Liver (tissue), 9 donors: ENCODE measurements around the gene NUDT17. TPM values are rescaled to one million over a fixed set of nuclear protein-coding genes. Genes with fewer than 3 reads are reported as not detected.

Experiments
- DNase-seq: peaks from one replicate; pipeline ENCODE4 v3.0.0-alpha.2; 2017; ENCODE audit warnings: low spot score
- H3K27ac ChIP-seq, 2 donors: one replicate each; pipeline ENCODE4 v1.7.0; 2013; ENCODE audit warnings: inconsistent platforms in 2 of 2, low read length in 2 of 2, control low read depth in 1 of 2, low read depth in 1 of 2, mild to moderate bottlenecking in 1 of 2
- H3K27me3 ChIP-seq, 4 donors: one replicate each; pipeline versions ENCODE4 v1.6.1 to v1.7.0; 2013; ENCODE audit warnings: low read length in 3 of 4, inconsistent platforms in 1 of 4, mild to moderate bottlenecking in 1 of 4, moderate library complexity in 1 of 4; ENCODE audit not compliant: control insufficient read depth in 4 of 4, insufficient read depth in 4 of 4
- H3K36me3 ChIP-seq, 4 donors: one replicate each; pipeline versions ENCODE4 v1.6.1 to v1.7.0; 2013; ENCODE audit warnings: low read length in 3 of 4, mild to moderate bottlenecking in 3 of 4, low read depth in 1 of 4, moderate library complexity in 1 of 4; ENCODE audit not compliant: control insufficient read depth in 4 of 4, insufficient read depth in 3 of 4
- H3K4me1 ChIP-seq, 4 donors: one replicate each; pipeline versions ENCODE4 v1.6.1 to v1.7.0; 2013; ENCODE audit warnings: low read length in 3 of 4, mild to moderate bottlenecking in 3 of 4, moderate library complexity in 1 of 4; ENCODE audit not compliant: control insufficient read depth in 4 of 4, insufficient read depth in 4 of 4
- H3K4me3 ChIP-seq, 3 donors: one replicate each; pipeline versions ENCODE4 v1.6.1 to v1.7.0; 2013; ENCODE audit warnings: low read length in 3 of 3, control low read depth in 1 of 3, low read depth in 1 of 3, mild to moderate bottlenecking in 1 of 3
- H3K9ac ChIP-seq, 2 donors: one replicate each; pipeline ENCODE4 v1.7.0; 2013; ENCODE audit warnings: low read length in 2 of 2, mild to moderate bottlenecking in 2 of 2, moderate library complexity in 2 of 2, control low read depth in 1 of 2, low read depth in 1 of 2
- H3K9me3 ChIP-seq, 4 donors: one replicate each; pipeline versions ENCODE4 v1.6.1 to v1.7.0; 2013; ENCODE audit warnings: low read length in 3 of 4; ENCODE audit not compliant: control insufficient read depth in 4 of 4
- CTCF ChIP-seq: fragments of 150-350 bp; IDR thresholded peaks from 2 replicates; pipeline ENCODE4 v1.5.1; 2017; ENCODE audit warnings: improper control_type of control experiment, low read depth, low read length; ENCODE audit not compliant: missing input control
- EGR1 ChIP-seq, 2 donors: IDR thresholded peaks; 2 replicates each; pipeline ENCODE4 v1.6.1; 2016 to 2018; ENCODE audit warnings: antibody characterized with exemption in 2 of 2, low read depth in 2 of 2
- FOXA1 ChIP-seq: IDR thresholded peaks from 2 replicates; pipeline ENCODE4 v1.6.1; 2016; ENCODE audit warnings: antibody characterized with exemption
- FOXA2 ChIP-seq: IDR thresholded peaks from 2 replicates; pipeline ENCODE4 v1.6.1; 2016; ENCODE audit warnings: antibody characterized with exemption
- HNF4A ChIP-seq, 2 donors: conservative IDR thresholded peaks; 2 replicates each; pipeline ENCODE4 v1.6.1; 2016; ENCODE audit warnings: antibody characterized with exemption in 2 of 2, mild to moderate bottlenecking in 2 of 2
- HNF4G ChIP-seq: IDR thresholded peaks from 2 replicates; pipeline ENCODE4 v1.6.1; 2016; ENCODE audit warnings: antibody characterized with exemption
- MAX ChIP-seq: IDR thresholded peaks from 2 replicates; pipeline ENCODE4 v1.6.1; 2016; ENCODE audit warnings: antibody characterized with exemption
- RAD21 ChIP-seq, 2 donors: IDR thresholded peaks; 2 replicates each; pipeline ENCODE4 v1.6.1; 2016; ENCODE audit warnings: antibody characterized with exemption in 2 of 2, mild to moderate bottlenecking in 2 of 2
- RXRA ChIP-seq, 2 donors: IDR thresholded peaks; 2 replicates each; pipeline ENCODE4 v1.6.1; 2017 to 2018; ENCODE audit warnings: antibody characterized with exemption in 2 of 2, mild to moderate bottlenecking in 1 of 2
- SP1 ChIP-seq: IDR thresholded peaks from 2 replicates; pipeline ENCODE4 v1.6.1; 2018; ENCODE audit warnings: antibody characterized with exemption, mild to moderate bottlenecking
- TAF1 ChIP-seq: conservative IDR thresholded peaks from 2 replicates; pipeline ENCODE4 v1.6.1; 2016; ENCODE audit warnings: antibody characterized with exemption, mild to moderate bottlenecking
- YY1 ChIP-seq: IDR thresholded peaks from 2 replicates; pipeline ENCODE4 v1.6.1; 2016; ENCODE audit warnings: antibody characterized with exemption, mild to moderate bottlenecking
- WGBS: extraction: QIAGEN DNeasy Blood & Tissue Kit; methylation state at CpG from one replicate; pipeline ENCODE4 v1.1.7; 2013; 5-methylcytosine and 5-hydroxymethylcytosine counted together
- polyA plus RNA-seq, 2 donors: library from polyadenylated mRNA; stranded (reverse) in 1 of 2; unstranded in 1 of 2; fragments of 200-250 nt in 1 of 2; fragments of >200 nt in 1 of 2; fragmentation: Nextera tagmentation in 1 of 2; extraction: Ambion mirVana in 1 of 2; gene quantifications; one replicate each; pipeline versions ENCODE4 v1.2.1 to v1.2.3, GENCODE V29; 2013 to 2015
- total RNA-seq, 2 donors: library from RNA; depleted of rRNA; stranded (reverse); fragments of >200 nt; gene quantifications; one replicate each; pipeline ENCODE4 v1.2.3, GENCODE V29; 2014
- TF ChIP-seq, protein P1 (sequence below): IDR thresholded peaks from 2 replicates; pipeline ENCODE4 v1.6.1; 2016; ENCODE audit warnings: antibody characterized with exemption
- TF ChIP-seq, protein P2 (sequence below): IDR thresholded peaks from 2 replicates; pipeline ENCODE4 v1.6.1; 2016; ENCODE audit warnings: antibody characterized with exemption
- TF ChIP-seq, protein P3 (sequence below): IDR thresholded peaks from 2 replicates; pipeline ENCODE4 v1.6.1; 2016; ENCODE audit warnings: antibody characterized with exemption, mild to moderate bottlenecking
- donor health status: healthy.
- donor health status: healthy.
- donor health status: healthy.
- donor health status: healthy.
- donor health status: healthy.

The NUDT17 gene
- total and polyA plus RNA-seq, 4 donors, result 0.59 to 2.1 (median 1.0) TPM

DNA sequence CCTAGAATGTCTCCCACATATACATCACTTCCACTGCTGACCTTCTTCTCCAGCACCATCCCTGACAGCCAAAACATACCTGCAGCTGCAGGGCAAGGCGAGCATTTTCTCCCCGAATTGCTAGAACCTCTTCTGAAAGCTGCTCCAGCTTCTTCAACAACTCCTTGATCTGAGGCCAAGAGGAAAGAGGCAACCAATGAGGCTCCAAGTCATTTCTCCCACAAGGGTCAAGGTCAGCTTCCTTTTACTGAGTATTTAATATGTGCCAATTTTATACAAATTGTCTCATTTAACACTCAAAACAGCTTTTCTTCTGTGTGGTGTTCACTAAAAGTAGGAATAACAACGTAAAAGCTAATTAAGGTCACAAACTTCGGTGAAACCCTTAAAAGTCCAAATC lies 22.8 kb downstream of the NUDT17 start:
- H3K9me3 ChIP-seq, result no peaks in the 10 kb centered on the region
- WGBS, result 89% methylated on average over 4 of the region's 4 CpGs
- H3K9ac ChIP-seq, result no peak overlapping the region
- H3K4me1 ChIP-seq, result peaks cover 0 to 16% (median 10%) of the 10 kb centered on the region in 4 donors
- H3K36me3 ChIP-seq, result no peaks in the 10 kb centered on the region
- no peaks in the 10 kb centered on the region for H3K27me3 ChIP-seq
- no peak overlapping the region for H3K27ac ChIP-seq
- DNase-seq, result no peak
- no peak overlapping the region for H3K4me3 ChIP-seq
- TF ChIP-seq EGR1 (IDR thresholded peaks at IDR 0.05; ENCODE audit: low read depth in 2 of 2) (no peak), SP1 (no peak), TAF1 (no peak), HNF4G (no peak), HNF4A (conservative IDR thresholded peaks at IDR 0.05) (no peak), MAX (no peak), CTCF (no peak), RAD21 (IDR thresholded peaks at IDR 0.05) (no peak), RXRA (IDR thresholded peaks at IDR 0.05) (no peak), FOXA1 (no peak), YY1 (no peak), FOXA2 (no peak)
- TF ChIP-seq, protein P1, sequence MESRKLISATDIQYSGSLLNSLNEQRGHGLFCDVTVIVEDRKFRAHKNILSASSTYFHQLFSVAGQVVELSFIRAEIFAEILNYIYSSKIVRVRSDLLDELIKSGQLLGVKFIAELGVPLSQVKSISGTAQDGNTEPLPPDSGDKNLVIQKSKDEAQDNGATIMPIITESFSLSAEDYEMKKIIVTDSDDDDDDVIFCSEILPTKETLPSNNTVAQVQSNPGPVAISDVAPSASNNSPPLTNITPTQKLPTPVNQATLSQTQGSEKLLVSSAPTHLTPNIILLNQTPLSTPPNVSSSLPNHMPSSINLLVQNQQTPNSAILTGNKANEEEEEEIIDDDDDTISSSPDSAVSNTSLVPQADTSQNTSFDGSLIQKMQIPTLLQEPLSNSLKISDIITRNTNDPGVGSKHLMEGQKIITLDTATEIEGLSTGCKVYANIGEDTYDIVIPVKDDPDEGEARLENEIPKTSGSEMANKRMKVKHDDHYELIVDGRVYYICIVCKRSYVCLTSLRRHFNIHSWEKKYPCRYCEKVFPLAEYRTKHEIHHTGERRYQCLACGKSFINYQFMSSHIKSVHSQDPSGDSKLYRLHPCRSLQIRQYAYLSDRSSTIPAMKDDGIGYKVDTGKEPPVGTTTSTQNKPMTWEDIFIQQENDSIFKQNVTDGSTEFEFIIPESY, result no peak
- TF ChIP-seq, protein P2, sequence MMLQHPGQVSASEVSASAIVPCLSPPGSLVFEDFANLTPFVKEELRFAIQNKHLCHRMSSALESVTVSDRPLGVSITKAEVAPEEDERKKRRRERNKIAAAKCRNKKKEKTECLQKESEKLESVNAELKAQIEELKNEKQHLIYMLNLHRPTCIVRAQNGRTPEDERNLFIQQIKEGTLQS, result no peak
- TF ChIP-seq, protein P3, sequence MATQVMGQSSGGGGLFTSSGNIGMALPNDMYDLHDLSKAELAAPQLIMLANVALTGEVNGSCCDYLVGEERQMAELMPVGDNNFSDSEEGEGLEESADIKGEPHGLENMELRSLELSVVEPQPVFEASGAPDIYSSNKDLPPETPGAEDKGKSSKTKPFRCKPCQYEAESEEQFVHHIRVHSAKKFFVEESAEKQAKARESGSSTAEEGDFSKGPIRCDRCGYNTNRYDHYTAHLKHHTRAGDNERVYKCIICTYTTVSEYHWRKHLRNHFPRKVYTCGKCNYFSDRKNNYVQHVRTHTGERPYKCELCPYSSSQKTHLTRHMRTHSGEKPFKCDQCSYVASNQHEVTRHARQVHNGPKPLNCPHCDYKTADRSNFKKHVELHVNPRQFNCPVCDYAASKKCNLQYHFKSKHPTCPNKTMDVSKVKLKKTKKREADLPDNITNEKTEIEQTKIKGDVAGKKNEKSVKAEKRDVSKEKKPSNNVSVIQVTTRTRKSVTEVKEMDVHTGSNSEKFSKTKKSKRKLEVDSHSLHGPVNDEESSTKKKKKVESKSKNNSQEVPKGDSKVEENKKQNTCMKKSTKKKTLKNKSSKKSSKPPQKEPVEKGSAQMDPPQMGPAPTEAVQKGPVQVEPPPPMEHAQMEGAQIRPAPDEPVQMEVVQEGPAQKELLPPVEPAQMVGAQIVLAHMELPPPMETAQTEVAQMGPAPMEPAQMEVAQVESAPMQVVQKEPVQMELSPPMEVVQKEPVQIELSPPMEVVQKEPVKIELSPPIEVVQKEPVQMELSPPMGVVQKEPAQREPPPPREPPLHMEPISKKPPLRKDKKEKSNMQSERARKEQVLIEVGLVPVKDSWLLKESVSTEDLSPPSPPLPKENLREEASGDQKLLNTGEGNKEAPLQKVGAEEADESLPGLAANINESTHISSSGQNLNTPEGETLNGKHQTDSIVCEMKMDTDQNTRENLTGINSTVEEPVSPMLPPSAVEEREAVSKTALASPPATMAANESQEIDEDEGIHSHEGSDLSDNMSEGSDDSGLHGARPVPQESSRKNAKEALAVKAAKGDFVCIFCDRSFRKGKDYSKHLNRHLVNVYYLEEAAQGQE, result no peak
